ENCODE results near the gene TNP2.
"Not testable (repeated sequence)": the region's sequence is repeated elsewhere in the genome, so short reads cannot be mapped to it uniquely, and the experiment has no call there.

The TNP2 gene

DNA sequence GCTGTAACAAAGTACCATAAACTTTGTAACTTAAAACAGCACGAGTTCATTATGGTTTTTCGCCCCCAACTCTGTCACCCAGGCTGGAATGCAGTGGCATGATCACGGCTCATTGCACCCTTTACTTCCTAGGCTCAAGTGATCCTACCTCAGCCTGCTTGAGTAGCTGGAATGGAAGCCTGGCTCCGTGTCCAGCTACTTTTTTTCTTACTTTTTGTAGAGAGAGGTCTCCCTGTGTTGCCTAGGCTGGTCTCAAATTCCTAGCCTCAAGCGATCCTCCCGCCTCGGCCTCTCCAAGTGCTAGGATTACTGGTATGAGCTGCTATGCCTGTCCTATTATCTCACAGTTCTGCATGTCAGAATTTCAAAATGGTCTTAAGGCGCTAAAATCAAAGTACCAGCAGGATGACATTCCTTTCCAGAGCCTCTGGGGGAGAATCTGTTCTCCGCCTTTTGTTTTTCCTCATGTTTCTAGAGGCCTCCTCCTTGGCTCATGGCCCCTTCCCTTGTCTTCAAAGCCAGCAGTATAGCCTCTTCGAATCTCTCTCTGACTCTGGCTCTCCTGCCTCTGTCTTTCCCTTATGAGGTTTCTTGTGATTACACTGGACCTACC, 22.1 kb upstream of the TNP2 start:
- no peak for DNase-seq
- TF ChIP-seq, protein P1, sequence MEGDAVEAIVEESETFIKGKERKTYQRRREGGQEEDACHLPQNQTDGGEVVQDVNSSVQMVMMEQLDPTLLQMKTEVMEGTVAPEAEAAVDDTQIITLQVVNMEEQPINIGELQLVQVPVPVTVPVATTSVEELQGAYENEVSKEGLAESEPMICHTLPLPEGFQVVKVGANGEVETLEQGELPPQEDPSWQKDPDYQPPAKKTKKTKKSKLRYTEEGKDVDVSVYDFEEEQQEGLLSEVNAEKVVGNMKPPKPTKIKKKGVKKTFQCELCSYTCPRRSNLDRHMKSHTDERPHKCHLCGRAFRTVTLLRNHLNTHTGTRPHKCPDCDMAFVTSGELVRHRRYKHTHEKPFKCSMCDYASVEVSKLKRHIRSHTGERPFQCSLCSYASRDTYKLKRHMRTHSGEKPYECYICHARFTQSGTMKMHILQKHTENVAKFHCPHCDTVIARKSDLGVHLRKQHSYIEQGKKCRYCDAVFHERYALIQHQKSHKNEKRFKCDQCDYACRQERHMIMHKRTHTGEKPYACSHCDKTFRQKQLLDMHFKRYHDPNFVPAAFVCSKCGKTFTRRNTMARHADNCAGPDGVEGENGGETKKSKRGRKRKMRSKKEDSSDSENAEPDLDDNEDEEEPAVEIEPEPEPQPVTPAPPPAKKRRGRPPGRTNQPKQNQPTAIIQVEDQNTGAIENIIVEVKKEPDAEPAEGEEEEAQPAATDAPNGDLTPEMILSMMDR (IDR thresholded peaks at IDR 0.05; ENCODE audit: low read depth, low read length), result no peak
- H3K27me3 ChIP-seq (ENCODE audit: insufficient read depth, low read depth, severe bottlenecking), result no peaks in the 10 kb centered on the region
- H3K36me3 ChIP-seq, result no peaks in the 10 kb centered on the region
- no peak overlapping the region for H3K27ac ChIP-seq
- no peak overlapping the region for H3K4me3 ChIP-seq (ENCODE audit: low read depth, low read length)
- H3K9me3 ChIP-seq (ENCODE audit: severe bottlenecking), result no peaks in the 10 kb centered on the region

DNA sequence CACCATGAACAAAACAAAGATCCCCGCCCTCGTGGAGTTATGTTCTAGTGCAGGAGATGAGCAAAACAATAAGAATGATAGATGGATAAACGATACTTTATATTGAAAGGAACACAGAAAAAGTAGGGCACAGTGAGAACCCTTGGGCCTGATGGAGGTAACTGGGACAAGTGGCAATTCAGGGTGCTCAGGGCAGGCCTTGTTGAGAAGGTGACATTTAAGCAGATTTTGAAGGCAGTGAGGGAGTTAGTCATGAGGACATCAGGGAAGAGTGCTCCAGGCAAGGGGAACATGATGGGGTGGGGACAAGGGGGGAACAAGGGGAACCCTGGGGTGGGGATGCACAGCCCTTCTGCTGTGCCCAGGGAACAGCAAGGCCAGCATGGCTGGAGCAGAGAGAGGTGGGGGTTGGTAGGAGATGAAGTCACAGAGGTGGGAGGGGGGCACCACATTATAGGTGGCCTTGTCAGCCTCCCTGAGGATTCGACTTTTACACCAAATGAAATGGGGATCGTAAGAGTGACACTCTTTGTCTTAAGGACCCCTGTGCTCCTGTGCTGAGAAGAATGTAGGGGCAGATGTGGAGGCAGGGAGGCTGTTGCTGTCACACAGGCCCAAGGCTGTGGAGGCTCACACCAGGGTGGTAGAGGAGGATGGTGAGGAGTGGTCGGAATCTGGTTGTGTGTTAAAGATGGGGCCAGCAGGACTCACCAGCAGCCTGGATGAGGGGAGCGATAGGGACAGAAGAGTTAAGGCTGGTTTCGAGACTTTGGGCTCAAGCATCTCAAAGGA, 21.2 kb upstream of the TNP2 start:
- H3K27ac ChIP-seq, result no peak overlapping the region
- no peak overlapping the region for H3K4me3 ChIP-seq (ENCODE audit: low read depth, low read length)
- no peaks in the 10 kb centered on the region for H3K27me3 ChIP-seq (ENCODE audit: insufficient read depth, low read depth, severe bottlenecking)
- no peaks in the 10 kb centered on the region for H3K36me3 ChIP-seq
- TF ChIP-seq, protein P1 (IDR thresholded peaks at IDR 0.05; ENCODE audit: low read depth, low read length), result no peak
- no peak for DNase-seq
- no peaks in the 10 kb centered on the region for H3K9me3 ChIP-seq (ENCODE audit: severe bottlenecking)

- not testable (repeated sequence) for H3K27me3 ChIP-seq (ENCODE audit: insufficient read depth, low read depth, severe bottlenecking)
Measured at GRCh38 chr16:11289696-11290095, 20.6 kb upstream of the TNP2 start.

DNA sequence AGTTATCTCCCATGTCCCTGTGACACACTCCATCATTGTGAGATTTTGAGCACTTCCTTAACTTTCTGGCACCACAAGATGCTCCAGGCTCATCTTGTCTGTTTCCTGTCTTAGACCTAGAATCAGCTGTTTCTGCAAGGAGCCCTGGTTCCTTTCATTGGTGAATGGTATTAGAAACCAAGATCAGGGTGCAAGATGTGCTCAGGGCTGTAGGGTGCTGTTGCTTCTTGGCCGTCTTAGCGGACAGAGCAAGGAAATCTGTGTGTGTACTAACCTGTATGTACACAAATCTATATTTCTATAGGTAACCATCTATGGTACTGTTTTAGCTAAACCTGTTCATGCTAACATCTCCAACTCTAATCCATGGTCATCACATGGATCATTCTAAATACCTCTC, 20.1 kb upstream of the TNP2 start:
- Histone ChIP-seq H3K27me3 (ENCODE audit: insufficient read depth, low read depth, severe bottlenecking) (no peaks in the 10 kb centered on the region), H3K4me3 (ENCODE audit: low read depth, low read length) (no peak overlapping the region), H3K36me3 (no peaks in the 10 kb centered on the region), H3K27ac (no peak overlapping the region), H3K9me3 (ENCODE audit: severe bottlenecking) (no peaks in the 10 kb centered on the region)
- no peak for DNase-seq
- TF ChIP-seq, protein P1 (IDR thresholded peaks at IDR 0.05; ENCODE audit: low read depth, low read length), result no peak

More at GRCh38 chr16:11289696-11290095, 20.6 kb upstream of the TNP2 start:
- H3K4me3 ChIP-seq (ENCODE audit: low read depth, low read length); H3K36me3 ChIP-seq; H3K27ac ChIP-seq; DNase-seq; H3K9me3 ChIP-seq (ENCODE audit: severe bottlenecking): not testable (repeated sequence)

GRCh38 chr16:11285842-11286241, 16.7 kb upstream of the TNP2 start:
- H3K27ac ChIP-seq, result no peak overlapping the region
- no peak overlapping the region for H3K4me3 ChIP-seq (ENCODE audit: low read depth, low read length)
- TF ChIP-seq, protein P1 (IDR thresholded peaks at IDR 0.05; ENCODE audit: low read depth, low read length), result no peak
- no peaks in the 10 kb centered on the region for H3K27me3 ChIP-seq (ENCODE audit: insufficient read depth, low read depth, severe bottlenecking)
- DNase-seq, result no peak
- H3K9me3 ChIP-seq (ENCODE audit: severe bottlenecking), result no peaks in the 10 kb centered on the region
- H3K36me3 ChIP-seq, result no peaks in the 10 kb centered on the region

- H3K36me3 ChIP-seq, result no peaks in the 10 kb centered on the region
- no peaks in the 10 kb centered on the region for H3K9me3 ChIP-seq (ENCODE audit: severe bottlenecking)
- DNase-seq, result no peak
- no peaks in the 10 kb centered on the region for H3K27me3 ChIP-seq (ENCODE audit: insufficient read depth, low read depth, severe bottlenecking)
- H3K27ac ChIP-seq, result no peak overlapping the region
- no peak overlapping the region for H3K4me3 ChIP-seq (ENCODE audit: low read depth, low read length)
- TF ChIP-seq, protein P1 (IDR thresholded peaks at IDR 0.05; ENCODE audit: low read depth, low read length), result no peak
Measured at GRCh38 chr16:11283820-11284248, 14.7 kb upstream of the TNP2 start.

All from WERI-Rb-1 (cell line).